CD4-positive, alpha-beta T cell treated with Interleukin-12 subunit alpha and Interleukin-12 subunit beta, for 1 hour (primary cell): ENCODE data around the gene EPB41L1.
"Not testable (repeated sequence)": the region's sequence is repeated elsewhere in the genome, so short reads cannot be mapped to it uniquely, and the experiment has no call there.

Experiments used
- DNase-seq: peaks from one replicate; pipeline ENCODE4 v3.0.0-alpha.2; 2020

The EPB41L1 gene

DNA sequence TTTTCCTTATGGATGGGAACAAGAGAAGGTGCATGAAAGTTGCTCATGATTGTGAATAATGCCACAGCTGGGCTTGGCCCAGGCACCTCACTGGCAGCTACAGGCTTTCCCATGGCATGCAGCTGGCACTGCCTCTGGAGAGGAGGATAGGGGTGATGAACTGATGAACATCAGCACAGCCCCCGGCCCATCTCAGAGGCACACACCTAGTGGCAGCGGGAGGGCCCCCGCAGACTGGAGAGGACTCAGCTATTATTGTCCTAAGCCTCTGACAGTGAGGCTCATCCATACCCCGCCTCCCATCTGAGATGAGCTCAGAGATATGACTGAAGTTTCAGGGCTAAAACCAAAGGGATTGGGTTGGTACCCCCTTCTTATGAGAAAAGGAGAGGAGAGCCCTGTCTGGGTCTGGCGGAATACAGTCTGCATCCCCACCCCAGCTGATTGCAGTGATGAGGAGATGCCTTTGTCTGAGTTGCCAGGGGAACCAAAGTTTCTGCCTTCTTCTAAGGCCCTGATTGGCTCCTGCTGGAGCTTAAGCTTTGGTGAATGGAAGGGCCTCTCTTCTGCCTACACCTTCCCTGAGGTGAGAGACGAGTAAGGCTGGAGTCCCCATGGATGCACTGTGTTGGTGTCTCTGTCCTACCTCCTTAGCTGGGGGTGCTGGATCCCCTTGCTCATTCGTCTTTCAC, 27.6 kb upstream of the EPB41L1 start:
- no peak for DNase-seq

DNA sequence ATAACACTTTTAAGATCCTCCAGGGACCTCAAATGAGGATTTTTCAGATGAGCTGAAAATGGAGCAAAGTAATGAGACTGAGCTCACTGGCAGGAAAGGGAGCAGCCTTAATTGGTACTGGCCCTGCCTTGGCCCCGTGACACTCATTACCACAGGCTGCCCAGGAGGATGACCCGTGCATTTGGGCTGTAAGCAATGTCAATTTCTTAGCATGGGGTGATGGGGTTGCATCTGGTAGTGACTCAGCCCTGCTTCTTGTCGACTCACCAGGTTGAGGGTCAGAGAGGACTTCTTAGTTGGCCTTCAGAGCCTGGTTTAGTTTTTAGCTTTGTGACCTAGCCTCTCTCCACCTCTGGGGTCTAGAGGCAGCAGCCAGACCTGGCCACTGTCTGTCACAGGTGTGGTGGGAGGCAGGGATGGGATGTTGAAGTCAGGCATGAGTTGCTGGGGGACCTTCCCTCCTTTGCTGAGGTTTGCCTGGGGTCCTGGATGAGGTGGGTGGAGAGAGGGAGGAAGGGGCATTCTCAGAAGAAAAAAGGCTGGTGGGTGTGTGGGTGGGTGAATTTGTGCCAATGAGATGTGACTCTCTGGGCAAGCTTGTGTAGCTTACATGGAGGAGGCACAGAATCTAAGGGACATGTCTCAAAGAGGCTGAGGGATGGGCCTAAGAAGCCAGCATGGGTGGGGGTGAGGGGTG, 25.9 kb upstream of the EPB41L1 start:
- no peak for DNase-seq

DNA sequence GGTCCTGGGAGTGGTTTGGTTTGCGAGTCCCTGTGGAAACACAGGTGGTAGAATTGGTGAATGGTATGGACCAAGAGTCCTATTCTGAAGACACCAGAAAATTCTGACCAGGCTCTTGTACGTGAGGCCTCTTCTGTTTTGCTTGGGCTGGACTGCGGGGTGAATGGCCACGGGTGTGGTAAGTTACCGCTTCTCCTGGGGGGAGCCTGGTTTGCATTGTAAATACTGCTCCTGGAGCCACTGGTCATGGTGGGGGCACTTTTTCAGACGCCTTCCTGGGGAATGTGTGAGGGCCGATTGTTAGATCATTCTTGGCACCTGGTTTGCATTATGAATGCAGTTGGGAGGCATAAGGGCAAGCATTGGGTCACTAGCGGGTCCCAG, 25.4 kb upstream of the EPB41L1 start:
- no peak for DNase-seq

DNA sequence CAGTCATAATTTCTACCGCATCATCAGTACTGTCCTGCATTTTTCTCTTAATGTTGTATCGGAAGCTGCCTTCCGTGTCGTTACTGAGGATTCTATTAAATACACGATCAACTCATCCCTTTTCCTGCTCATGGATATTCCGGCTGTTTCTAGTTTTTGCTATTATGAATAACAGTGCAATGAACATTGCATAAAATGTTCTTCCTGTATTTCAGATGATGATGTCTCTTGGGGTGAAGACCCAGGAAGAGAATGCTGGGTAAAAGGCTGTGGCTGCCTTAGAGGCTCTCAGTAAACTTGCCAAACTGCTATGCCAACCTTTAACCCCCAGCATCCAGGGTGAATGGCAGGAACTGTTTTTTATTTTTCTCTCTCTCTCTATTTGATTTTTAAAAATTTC, 24.1 kb upstream of the EPB41L1 start:
- no peak for DNase-seq

DNA sequence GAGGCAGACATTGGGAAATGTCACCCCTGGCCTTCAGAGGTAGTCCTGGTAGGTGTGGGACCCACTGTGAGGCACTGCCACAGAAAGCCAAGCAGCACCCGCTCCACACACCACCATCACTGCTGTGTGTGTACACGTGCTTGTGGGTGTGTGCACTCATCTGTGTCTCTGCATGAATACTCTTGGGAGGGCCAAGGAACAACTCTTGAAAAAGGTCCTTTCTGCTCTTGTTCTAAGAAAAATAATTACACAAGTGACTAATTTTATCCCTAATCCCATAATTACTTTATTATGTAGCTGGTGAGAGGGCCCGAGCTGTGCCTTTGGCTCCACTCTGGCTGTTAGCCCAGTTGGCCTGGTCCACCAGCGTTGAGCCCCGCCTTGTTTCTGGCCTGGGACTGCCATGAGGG, 21.7 kb upstream of the EPB41L1 start:
- DNase-seq = no peak

DNA sequence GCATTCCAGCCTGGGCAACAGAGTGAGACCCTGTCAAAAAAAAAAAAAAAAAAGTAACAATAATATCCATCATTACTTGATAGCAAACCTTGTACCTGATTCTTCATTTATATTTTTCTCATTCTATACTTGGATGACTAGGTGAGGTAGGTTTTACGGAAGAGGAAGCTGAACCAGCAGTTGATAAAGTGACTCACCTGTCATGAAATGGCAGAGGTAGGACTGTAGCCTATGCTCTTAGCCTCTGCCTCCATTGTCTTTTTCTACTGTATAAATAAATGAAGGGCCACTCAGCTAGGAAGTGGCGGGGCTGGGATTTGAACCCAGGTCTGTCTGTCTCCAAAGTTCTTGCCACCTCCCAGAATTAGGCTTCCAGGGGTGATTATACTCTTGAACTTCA, 20.7 kb upstream of the EPB41L1 start:
- DNase-seq = no peak

DNA sequence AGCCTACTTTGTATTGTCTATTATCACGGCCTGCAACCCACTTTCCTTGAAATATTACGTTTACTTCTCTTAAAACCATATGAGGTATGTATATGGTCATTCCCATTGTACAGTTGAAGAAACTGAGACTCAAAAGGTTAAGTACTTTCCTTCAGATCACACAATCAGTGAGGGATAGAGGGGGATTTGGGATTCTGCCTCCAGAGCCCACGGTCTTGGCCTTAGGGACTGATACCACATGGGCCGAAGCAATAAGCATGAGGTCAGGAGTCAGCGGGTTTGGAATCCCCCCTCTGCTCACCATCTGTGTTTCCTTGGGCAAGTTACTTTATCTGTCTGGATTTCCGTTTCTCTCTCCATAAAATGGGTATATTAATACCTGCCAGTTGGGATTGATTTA, 19.4 kb upstream of the EPB41L1 start:
- DNase-seq = no peak

DNA sequence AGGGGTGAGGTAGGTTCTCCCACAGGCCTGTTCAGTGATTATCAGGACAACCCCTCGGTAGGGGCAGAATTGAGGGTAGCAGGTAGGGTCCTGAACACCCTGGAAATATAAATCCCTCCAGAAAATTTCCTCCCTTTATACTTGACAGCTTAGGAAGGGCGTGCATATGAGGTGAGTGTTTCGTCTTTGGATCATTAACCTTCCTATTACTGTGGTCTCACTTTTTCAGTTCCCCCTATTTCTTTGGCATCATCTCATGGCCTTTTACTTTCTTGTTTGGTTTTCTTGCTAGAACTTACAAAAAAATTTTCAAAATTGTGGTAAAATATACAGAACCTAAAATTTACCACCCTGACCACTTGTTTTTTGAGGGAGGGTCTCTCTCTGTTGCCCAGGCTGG, 18.7 kb upstream of the EPB41L1 start:
- no peak for DNase-seq

DNA sequence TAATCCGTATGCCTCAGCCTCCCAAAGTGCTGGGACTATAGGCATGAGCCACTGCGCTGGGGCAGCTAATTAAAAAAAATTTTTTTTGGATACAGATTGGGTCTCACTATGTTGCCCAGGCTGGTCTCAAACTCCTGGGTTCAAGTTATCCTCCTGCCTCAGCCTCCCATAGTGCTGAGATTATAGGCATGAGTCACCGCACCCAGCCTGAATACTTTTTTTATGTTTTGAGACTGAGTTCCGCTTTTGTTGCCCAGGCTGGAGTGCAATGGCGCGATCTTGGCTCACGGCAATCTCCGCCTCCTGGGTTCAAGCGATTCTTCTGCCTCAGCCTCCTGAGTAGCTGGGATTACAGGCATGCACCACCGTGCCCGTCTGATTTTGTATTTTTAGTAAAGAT, 17.2 kb upstream of the EPB41L1 start:
- DNase-seq = not testable (repeated sequence)

DNA sequence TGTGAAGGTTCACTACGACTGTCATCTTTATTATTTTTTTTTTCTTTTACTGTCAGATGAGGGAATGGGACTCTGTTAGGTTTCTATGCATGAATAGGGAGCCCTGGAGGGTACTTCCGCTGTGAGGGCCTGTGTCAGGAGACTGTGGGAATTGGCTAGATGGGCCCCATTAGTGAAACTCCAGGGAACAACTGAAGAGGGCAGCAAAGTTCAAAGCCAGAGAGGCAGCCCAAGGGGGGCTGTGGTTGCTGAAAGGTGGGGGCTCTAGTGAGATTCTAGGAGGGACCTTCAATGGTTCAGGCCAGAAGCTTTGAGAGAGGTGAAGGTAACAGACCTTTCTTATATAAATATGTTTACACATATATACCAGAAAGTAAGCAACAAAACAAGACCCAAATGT, 13.2 kb upstream of the EPB41L1 start:
- no peak for DNase-seq

DNA sequence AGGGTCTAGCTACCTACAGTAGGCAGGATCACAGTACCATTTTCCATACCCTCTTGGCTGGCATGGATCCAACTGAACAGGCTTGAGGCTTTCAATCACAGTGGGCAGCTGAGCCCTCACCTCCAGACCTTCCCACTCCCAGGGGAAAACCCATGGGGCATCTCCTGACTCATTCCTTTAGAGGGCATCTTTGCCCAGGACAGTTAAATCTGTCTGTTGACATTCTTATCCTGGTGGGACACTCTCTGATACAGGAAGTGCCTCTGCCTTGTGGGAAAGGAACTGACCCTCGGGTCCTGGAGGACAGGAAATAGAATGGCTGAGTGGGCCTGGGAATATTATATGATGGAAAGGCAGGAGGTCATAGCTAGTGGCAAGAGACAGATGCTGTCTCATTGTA, 10.2 kb upstream of the EPB41L1 start:
- DNase-seq = no peak

DNA sequence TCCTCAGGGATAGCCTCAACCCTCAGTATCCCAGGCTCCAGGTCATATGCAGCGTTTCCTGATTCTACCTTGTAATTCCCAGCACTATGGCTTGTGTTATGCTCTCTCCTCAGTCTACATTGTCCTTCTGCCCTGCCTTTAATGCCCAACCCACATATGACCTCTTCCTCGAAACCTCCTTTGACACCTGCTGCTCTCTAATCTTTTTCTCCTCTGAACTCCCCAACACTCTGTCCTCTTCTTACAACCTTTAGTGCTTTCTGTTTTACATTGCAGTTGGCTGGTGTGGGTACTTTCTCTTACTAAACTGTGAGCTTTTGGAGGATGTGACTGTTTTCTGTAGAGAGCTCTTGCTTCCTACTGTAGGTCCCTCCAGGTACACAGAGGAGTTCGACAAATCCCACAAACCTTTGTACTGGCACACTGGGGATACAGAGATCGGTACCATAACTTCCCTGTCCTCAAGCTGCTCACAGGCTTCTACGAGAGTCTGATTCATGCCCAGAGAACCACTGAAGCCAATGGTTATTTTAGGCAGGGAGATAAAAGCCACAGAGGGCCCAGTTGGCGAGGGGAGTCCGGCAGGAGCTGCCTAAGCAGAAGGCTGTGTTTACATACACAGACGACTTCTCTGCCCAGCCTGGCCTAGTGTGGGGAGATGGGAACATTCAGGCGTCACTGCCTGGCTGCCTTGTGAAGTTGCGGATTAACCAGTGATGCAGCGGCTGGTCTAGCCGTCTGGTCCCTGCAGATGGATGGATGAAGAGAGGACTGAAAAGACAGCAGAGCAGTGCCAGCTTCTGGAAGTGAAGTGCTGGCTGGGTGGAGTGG, 8.4 kb upstream of the EPB41L1 start:
- DNase-seq = no peak

DNA sequence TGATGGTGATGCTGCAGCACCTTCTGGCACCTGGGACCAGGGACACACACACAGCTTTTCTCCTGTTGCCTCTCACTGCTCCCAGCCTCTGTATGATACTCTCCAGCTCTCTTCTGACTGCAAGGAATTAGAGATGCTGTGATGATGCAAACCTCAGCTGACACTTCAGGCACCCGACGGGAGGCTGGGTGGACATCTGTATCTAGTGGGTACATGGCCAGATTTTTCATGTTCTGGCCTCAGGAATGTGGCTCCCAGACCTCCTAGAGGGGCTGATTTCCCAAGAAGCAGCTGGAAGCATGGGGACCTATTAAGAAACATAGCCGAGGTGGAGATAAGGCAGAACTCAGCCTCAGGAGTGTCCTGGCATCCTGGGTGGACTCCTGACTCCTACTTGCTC, 6.8 kb upstream of the EPB41L1 start:
- DNase-seq = no peak

DNA sequence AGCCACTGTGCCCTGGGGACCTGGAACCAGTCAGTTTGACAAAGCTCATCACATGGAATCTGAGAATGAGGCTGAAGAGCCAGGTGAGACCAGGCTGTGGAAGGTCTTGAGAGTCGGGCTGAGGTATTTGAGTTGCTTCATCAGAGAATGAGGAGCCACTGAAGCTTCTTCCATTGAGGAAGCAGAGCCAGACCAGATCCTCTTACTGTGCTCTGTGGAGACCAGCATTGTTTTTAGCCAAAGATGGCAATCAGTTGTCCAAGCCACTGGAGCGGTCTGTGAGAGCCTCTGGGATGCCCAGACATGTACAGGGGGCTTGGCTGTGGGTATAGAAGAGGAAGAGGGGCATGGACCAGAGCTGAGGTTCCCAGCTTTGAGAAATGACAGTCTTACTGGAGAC, 6.1 kb upstream of the EPB41L1 start:
- no peak for DNase-seq

DNA sequence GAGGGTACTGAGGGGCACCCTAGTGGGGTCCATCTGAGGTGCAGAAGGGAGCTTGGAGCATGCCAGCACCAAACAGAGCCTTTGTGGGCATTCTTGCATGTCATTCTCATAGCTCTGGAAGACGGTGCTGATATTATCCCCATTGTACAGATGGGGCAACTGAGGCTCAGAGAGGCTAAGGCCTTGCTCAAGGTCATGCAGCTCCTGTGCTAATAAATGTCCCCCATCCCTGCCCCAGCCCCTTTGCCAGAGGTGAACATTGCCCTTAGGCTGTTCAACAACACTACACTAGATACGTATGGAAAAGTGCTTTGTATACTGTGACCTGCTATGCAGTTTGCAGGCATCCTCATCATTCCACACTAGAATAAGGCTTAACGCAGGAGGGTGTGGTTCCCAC, 5.5 kb upstream of the EPB41L1 start:
- DNase-seq = no peak

DNA sequence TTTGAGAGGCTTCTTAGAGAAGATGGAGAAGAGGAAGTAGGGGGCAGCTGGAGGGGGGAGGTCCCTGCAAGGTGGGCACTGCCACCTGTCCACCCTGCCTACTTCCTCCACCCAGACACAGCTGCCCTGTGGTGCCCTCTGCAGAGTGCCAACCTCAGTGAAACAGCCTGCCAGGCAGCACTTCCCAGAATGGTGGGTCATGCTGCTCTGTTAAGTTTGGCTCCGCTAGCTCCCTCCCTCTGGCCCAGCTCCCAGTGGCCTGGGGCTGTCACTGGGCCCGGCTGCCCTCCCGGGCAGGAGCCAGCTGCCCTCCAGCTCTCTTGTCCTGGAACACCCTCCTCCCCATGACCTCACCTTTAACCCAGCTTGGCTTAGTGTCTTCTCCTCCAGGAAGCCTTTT, 5.1 kb upstream of the EPB41L1 start:
- no peak for DNase-seq

DNA sequence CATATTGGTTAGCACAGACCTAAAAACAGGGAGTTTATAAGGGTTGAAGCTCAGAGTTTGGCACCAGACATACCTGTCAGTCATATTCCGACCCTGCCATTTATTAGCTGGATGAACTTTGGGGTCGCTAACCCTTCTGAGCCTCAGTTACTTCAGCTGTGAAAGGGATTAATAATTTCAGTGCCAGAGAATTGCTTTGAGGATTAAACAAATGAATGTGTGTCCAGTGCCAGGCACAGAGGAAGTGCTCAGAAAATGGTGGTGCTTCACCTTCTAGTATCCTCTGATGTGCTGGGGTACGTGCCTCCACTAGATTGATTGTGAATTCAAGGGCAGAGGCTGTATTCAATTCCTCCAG, 4.1 kb upstream of the EPB41L1 start:
- no peak for DNase-seq

DNA sequence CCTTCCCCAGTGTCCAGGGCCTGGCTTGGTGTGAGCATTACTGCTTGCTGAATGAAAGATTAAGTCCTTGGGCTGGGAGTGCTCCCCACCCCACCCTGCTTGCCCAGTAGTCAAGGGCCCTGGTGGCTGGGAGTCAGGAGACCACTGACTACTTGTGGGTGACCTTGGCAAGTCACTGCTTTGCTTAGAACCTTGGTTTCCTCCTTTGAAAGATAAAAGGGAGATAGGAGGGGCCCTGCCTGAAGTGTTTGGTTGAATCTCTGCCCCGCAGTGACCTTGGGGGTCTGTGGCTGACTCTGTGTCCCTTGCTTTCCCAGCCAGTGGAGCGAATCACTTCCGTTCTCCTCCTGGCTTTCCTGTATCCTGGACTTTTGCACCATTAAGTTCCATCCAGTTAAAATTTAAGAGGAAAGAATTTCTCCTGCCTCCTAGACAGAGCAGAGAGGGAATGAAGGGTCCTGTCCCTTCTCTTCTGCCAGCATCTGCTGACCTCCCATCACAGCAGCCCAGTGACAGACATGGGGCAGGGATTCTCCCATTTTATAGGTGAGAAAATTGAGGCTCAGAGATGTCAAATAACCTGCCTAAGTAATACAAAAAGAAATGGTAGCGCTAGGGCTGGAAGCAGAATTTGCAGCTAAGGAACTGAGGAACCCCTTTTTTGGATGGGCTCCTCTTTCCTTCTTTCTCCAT, 3.5 kb upstream of the EPB41L1 start:
- no peak for DNase-seq

DNA sequence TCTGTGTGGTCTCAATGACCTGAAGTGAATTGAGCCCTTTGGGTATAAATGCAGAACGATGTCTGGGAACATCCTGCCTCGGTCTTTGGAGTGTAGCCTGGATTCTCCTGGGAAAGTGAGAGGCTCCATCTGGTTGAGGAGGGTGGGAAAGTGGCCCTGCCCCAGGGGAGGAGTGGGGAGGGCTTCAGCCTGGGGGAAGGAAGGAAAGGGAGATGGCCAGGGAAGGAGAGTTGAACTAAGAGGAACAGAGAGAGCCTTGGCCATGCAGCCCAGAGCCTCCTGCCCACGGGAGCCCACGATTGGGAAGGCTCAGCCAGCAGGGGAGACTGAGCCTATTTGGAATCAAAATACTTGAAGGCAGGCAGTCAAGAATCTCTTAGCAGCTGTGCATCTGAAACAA, 2.3 kb upstream of the EPB41L1 start:
- DNase-seq = no peak

DNA sequence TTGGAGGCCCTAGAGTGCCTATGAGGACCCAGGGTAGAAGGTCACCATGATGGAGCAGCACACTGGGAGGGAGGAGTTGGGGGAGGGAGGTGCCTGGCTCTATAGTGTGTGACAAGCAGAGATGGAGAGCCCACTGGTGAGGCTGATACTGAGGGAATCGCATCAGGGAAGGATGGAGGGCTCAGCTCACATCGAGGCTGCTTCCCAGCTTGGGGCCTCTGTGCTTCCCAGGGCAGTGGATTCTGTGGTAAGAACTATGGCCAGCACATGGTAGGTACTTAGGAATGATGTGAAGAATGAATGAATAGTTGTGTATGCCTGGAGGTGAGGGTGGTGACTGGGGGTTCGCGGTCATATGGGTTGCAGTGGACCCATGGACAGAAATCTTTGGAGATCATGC, 1.3 kb upstream of the EPB41L1 start:
- no peak for DNase-seq

DNA sequence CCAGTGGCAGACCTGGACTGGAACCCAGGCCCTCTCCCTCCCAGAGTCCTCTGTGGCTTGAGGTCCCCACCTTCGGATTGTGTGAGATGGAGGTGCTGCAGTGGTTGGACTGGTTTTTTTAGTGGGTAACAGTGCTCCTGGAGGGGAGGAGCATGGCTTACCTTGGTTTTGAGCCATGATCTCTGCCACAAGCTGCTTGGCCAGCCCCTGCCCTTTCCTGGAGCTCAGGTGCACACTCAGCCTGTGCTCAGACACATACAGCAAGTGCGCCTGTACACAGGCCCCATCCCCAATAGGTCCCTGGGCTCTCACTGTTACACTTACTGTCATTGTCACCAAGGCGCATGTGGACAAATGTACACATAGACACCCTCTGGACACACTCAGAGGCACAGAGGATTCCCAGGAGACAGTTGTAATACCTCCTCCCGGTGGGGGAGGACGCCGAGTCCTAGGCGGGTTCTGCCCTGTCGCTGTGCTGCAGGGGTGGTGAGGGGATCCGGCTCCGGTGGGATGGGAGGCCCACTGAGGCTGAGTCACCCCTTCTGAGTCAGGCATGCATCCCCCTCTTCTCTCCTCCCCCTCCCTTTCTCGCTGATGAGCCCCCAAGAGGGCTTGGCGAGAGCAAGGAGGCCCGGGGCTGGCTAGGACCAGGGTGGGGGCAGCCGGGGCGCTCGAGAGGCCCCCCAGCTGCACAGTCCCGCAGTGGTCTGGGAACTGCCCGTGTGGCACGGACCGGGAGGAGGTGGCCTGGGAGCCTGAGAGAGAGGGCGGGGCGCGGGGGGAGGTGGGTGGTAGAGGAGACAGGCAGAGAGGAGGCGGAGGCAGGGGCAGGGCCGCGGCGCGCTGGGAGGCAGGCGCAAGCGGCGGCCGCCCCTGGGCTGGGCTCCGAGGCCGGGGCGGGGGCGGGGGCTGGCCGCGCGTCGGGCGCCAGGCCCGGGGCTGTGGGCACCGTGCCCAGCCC, 522 bp upstream of the EPB41L1 start:
- peak; percentile 9 for DNase-seq

DNA sequence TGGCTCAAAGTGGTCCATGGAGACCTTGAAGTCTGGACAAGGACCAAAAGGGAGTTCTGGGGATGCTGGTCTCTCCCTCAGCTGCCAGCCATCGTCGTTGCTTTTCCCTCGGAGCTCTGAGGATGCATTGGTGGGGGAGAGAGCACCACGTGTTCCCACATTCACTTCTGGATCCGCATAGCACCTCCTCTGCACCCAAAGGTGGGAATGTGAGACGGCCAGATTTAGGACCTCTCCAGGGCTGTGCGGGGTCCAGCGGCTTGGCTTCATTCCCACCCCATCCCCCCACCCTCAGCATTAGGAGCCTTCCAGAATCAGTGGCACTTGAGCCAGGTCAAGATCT, 1.1 kb downstream of the EPB41L1 start:
- DNase-seq = no peak

DNA sequence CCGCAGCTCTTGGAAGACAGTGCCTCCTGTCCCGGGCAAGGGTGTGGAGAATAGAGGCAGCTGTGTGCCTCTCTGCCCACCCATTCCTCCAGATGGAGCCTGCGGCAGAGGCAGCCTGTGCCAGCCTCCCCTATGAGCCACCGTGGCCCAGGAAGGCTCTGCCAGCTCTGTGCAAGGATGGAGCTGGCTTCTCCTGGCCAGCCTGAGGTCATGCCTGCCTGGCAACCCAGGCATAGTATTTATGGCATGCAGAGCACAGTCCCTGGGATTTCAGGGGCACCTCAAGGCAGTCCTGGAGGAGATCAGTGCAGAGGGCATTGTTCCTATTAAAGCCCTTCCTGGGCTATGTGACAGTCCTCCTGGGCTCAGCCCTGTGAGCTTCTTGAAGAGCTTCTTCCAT, 1.5 kb downstream of the EPB41L1 start:
- DNase-seq = no peak
